AG04449 (cell line): ENCODE measurements around the gene RHOU.

Experiments
- CTCF ChIA-PET: fragments of 350-600 bp; formaldehyde crosslinking; extraction: SDS; loops from one replicate; lab custom pipeline; 2021; ENCODE audit warnings: antibody characterized with exemption; lab: Yijun Ruan, JAX
- POLR2A ChIA-PET: fragments of 400-600, 350-600 bp; formaldehyde crosslinking; extraction: SDS; loops from one replicate; lab custom pipeline; 2020; ENCODE audit warnings: antibody characterized with exemption, inconsistent platforms; lab: Yijun Ruan, JAX
- DNase-seq: peaks from one replicate; pipeline ENCODE4 v3.0.0-alpha.2; 2010; ENCODE audit warnings: low read depth, low spot score
- H3K4me3 ChIP-seq: 2 replicates; pipeline ENCODE4 v1.5.1; 2011; ENCODE audit warnings: low read depth, mild to moderate bottlenecking, control low read depth, low read length
- TF ChIP-seq, protein P1 (sequence below): IDR thresholded peaks from one replicate; pipeline ENCODE4 v1.5.1; 2011; ENCODE audit warnings: mild to moderate bottlenecking, moderate library complexity, low read length, control low read depth, inconsistent platforms; ENCODE audit not compliant: insufficient read depth; ENCODE audit errors: missing control alignments

The RHOU gene

DNA sequence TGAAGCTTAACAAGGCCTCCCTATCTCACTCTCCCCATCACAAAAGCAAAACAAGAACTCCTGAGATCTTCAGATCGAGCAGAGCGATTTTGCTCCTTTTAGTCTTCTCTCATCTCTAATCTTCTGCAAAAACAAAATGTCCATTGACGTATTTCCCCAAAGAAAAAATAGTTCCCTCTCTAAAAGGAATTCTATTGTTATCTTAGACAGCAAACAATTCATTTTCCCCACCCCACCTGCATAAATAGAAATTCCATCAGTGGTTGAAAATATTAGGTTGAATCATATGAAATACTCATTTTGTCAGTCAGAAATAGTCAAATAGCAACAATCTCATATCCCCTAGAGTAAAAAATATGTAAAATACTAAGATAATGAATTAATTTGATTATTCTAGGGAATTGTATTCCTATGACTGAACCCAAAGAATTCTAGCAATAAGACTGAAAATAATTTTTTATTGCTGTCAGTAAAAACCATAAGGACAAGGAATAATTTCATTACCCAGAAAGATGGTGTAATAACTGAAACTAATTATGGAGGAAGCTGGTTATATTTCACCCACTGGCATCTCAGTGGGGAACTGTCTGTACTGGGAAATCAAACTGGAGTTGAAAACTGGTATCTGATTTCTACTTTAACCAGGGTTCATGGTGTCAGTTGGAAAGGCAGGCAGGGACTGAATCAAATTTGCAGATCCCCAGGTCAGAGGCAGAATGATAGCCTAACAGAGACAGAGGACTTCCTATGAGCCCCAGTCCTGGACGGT lies 51.3 kb downstream of the RHOU start:
- POLR2A ChIA-PET = no interaction called here
- DNase-seq = no peak
- TF ChIP-seq, protein P1, sequence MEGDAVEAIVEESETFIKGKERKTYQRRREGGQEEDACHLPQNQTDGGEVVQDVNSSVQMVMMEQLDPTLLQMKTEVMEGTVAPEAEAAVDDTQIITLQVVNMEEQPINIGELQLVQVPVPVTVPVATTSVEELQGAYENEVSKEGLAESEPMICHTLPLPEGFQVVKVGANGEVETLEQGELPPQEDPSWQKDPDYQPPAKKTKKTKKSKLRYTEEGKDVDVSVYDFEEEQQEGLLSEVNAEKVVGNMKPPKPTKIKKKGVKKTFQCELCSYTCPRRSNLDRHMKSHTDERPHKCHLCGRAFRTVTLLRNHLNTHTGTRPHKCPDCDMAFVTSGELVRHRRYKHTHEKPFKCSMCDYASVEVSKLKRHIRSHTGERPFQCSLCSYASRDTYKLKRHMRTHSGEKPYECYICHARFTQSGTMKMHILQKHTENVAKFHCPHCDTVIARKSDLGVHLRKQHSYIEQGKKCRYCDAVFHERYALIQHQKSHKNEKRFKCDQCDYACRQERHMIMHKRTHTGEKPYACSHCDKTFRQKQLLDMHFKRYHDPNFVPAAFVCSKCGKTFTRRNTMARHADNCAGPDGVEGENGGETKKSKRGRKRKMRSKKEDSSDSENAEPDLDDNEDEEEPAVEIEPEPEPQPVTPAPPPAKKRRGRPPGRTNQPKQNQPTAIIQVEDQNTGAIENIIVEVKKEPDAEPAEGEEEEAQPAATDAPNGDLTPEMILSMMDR = no peak
- no peak overlapping the region for H3K4me3 ChIP-seq
- CTCF ChIA-PET = no interaction called here

DNA sequence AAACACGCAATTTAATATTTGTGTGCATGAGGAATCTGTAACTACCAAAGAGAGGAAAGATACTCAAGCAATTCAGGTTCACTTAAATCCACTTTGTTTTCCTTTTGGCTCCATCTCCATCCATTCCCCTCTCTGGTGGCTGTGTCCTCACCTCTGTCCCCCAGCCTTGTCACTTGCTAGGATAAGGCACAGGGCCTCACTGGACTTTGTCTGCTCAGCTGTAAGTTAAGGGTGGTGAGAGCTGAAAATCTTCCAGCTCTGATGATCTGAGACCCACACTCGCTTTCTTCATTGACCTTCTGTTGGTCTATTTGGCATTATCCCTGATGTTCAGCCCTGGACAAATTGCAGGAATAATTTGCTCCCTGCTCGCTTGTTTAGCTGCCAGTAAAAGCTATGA lies 56.5 kb downstream of the RHOU start:
- POLR2A ChIA-PET = no interaction called here
- no peak for DNase-seq
- TF ChIP-seq, protein P1 = no peak
- CTCF ChIA-PET = no interaction called here
- H3K4me3 ChIP-seq = no peak overlapping the region

DNA sequence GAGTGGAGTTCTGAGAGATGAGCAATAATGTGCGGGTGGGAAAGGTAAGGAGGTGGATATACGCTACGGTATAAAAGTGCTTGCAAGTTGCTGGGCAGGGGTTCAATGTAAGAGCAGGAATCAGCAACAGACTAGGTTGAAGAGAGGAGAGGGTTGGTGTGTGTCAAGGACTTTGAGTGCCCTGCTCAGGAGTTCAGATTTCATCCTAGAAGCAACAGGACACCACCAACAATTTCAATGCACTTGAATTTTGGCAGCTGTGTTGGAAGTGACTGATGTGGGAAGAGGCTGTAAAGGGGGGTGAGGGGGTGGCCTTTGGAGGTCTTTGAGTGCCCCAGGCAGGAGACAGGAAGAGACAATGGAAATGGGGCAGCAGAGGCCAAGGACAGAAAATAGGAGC lies 57.3 kb downstream of the RHOU start:
- TF ChIP-seq, protein P1 = no peak
- ChIA-PET CTCF (no interaction called here), POLR2A (no interaction called here)
- DNase-seq = no peak
- no peak overlapping the region for H3K4me3 ChIP-seq

DNA sequence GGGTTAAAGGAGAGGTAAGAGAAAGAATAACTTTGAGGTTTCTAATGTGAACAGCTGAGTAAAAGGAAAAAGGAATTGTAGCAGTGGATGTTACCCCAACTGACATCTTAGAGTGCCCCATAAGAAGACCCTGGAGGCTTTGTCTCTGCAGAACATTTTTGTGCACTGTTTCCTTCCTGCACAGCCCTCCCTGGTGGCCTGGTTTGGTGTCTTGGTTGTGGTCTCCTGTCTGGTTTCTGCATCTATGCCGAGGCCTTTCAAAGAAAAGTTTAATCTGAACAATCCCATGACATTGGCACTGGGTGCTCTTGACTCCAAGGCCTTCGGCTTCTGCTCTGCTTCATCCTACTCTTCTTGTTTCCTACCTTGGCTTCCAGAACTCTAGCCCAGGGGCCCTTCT lies 57.8 kb downstream of the RHOU start:
- ChIA-PET POLR2A (no interaction called here), CTCF (no interaction called here)
- TF ChIP-seq, protein P1 = no peak
- no peak for DNase-seq
- no peak overlapping the region for H3K4me3 ChIP-seq

DNA sequence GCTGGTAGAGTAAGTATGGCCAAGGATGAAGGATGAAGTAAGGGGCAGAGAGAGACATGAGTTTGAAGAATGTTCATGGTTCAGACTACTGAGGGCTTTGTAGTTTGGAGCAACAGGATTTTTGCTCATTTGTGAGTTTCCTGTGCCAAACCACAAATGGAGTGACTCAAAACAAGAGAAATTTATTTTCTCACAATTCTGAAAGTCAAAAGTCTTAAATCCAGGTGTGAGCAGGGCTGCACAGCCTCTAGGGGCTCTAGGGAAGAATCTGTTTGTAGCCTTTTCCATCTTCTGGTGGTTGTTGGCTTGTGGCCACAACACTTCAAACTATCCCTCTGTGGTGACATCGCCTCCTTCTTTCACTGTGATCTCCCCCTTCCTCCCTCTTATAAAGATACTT lies 58.9 kb downstream of the RHOU start:
- TF ChIP-seq, protein P1 = no peak
- H3K4me3 ChIP-seq = no peak overlapping the region
- DNase-seq = no peak
- CTCF ChIA-PET = no interaction called here
- POLR2A ChIA-PET = no interaction called here

DNA sequence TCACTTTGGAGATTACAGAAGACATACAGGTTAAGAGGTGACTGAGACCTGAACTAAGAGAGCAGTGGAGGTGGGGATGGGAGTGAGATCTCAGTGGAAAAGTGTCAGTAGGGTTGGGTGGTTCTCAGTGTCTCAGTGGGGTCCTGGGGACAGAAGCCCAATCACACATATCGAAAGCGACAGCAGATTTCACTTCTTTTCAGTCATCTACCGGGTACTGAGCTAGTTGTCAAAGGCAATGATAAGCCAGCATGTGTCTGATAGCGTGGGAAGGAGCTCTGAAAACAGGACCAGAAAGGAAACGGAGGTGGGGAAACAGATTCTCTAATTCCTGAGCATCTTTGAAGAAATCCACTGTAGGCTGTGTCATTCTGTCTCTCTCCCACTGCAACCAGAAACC lies 59.5 kb downstream of the RHOU start:
- no peak overlapping the region for H3K4me3 ChIP-seq
- TF ChIP-seq, protein P1 = no peak
- DNase-seq = no peak
- CTCF ChIA-PET = no interaction called here
- POLR2A ChIA-PET = no interaction called here
